Activated naive CD8-positive, alpha-beta T cell treated with anti-CD3 and anti-CD28 coated beads for 36 hours (primary cell): ENCODE measurements around the gene ATP2B1. TPM values are rescaled to one million over a fixed set of nuclear protein-coding genes. Genes with fewer than 3 reads are reported as not detected.
A peak's percentile ranks its signal among the peaks of the same experiment; 100 is the strongest.

Experiments used
- DNase-seq: peaks from one replicate; pipeline ENCODE4 v3.0.0; 2021
- H3K27ac Mint-ChIP-seq: one replicate; pipeline ENCODE4 v1.8.0; 2022; ENCODE audit warnings: mild to moderate bottlenecking, moderate library complexity, mixed read lengths
- H3K27me3 Mint-ChIP-seq: one replicate; pipeline ENCODE4 v1.8.0; 2022; ENCODE audit warnings: mild to moderate bottlenecking, mixed read lengths
- H3K36me3 Mint-ChIP-seq: one replicate; pipeline ENCODE4 v1.8.0; 2021; ENCODE audit warnings: mild to moderate bottlenecking, mixed read lengths
- H3K4me1 Mint-ChIP-seq: one replicate; pipeline ENCODE4 v1.8.0; 2021; ENCODE audit warnings: mixed read lengths
- H3K4me3 Mint-ChIP-seq: one replicate; pipeline ENCODE4 v1.8.0; 2022; ENCODE audit warnings: mild to moderate bottlenecking, moderate library complexity, mixed read lengths
- H3K9me3 Mint-ChIP-seq: one replicate; pipeline ENCODE4 v1.8.0; 2022; ENCODE audit warnings: mixed read lengths
- total RNA-seq, 2 experiments: library from RNA; stranded (reverse); gene quantifications; one replicate each; pipeline ENCODE4 v1.2.3, GENCODE V29; 2021

The ATP2B1 gene
- total RNA-seq, 2 experiments from 2014 or later: 25.7 to 27.7 TPM

- DNase-seq: no peak
- no peak overlapping the region for H3K4me3 Mint-ChIP-seq
- peaks cover 9% of the 10 kb centered on the region for H3K36me3 Mint-ChIP-seq
- H3K4me1 Mint-ChIP-seq: peaks cover 9% of the 10 kb centered on the region
- no peaks in the 10 kb centered on the region for H3K27me3 Mint-ChIP-seq
- H3K9me3 Mint-ChIP-seq: peaks cover 3% of the 10 kb centered on the region
- H3K27ac Mint-ChIP-seq: no peak overlapping the region
Measured at GRCh38 chr12:89731614-89732013, 23.0 kb upstream of the ATP2B1 start.

- H3K36me3 Mint-ChIP-seq: peaks cover 9% of the 10 kb centered on the region
- DNase-seq: no peak
- H3K9me3 Mint-ChIP-seq: peaks cover 3% of the 10 kb centered on the region
- no peak overlapping the region for H3K27ac Mint-ChIP-seq
- H3K4me3 Mint-ChIP-seq: no peak overlapping the region
- no peaks in the 10 kb centered on the region for H3K27me3 Mint-ChIP-seq
- H3K4me1 Mint-ChIP-seq: peaks cover 9% of the 10 kb centered on the region
Measured at GRCh38 chr12:89731089-89731488, 22.5 kb upstream of the ATP2B1 start.

- peaks cover 9% of the 10 kb centered on the region for H3K4me1 Mint-ChIP-seq
Measured at GRCh38 chr12:89729946-89730459, 21.4 kb upstream of the ATP2B1 start.

DNA sequence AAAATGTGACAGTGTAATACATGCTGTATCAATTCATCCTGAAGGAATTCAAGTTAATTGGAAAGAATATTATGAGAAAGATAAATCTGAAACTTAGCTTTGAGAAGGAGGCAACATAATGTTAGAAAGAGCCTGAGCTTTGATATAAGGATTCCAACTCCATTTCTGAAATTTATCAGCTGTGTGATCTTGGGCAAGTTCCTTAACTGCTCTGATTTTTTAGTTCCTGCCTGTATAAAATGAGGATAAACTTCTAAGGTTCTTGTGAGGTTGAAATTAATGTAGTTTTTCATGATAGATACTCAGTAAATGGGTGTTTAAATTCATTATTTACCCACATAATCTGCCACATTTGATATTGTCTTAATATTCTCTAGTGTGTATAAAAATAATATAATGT lies 14.6 kb upstream of the ATP2B1 start:
- Mint-ChIP-seq H3K36me3 (no peaks in the 10 kb centered on the region), H3K4me3 (no peak overlapping the region), H3K27ac (no peak overlapping the region), H3K4me1 (no peaks in the 10 kb centered on the region), H3K9me3 (no peaks in the 10 kb centered on the region), H3K27me3 (no peaks in the 10 kb centered on the region)
- DNase-seq: no peak

More at GRCh38 chr12:89729946-89730459, 21.4 kb upstream of the ATP2B1 start:
- DNase-seq: no peak
- Mint-ChIP-seq H3K27ac (no peak overlapping the region), H3K27me3 (no peaks in the 10 kb centered on the region), H3K4me3 (no peak overlapping the region), H3K9me3 (peaks cover 2% of the 10 kb centered on the region), H3K36me3 (peaks cover 5% of the 10 kb centered on the region)

DNA sequence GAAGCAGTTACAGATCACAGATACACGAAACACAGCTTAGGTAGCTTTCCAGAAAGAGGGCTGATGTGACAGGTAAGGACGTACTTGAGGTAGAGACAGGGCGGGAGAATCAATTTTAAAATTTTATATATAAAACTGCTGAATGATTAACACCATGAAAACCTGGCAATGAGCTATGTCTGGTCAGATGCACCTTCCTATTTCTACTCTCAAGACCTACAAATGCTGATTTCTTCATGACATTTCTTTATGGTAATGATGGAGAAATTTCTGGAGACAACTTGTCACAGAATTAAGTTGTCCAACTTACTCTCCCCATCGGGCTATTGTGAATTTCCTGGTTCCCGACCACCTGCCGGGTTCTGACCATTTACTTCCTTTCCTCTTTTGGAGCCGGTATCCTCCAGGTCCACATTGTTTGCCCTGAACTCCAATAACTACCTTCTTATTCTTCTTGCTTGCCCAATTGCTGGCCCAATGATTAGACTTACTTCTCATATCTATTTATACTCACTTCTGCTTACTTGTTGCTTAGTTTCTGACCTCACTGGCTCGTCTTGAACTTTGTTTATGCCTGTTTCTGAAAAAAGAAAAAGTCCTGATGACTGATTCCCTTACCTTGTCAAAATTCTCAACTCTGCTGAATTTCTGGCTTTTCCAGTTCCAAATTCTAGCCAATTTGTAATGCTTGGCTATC lies 12.8 kb upstream of the ATP2B1 start:
- H3K9me3 Mint-ChIP-seq: peaks cover 7% of the 10 kb centered on the region

GRCh38 chr12:89717759-89718523 lies 9.3 kb upstream of the ATP2B1 start:
- no peak for DNase-seq
- H3K9me3 Mint-ChIP-seq: peaks cover 18% of the 10 kb centered on the region
- no peak overlapping the region for H3K27ac Mint-ChIP-seq
- H3K36me3 Mint-ChIP-seq: peaks cover 1% of the 10 kb centered on the region
- no peaks in the 10 kb centered on the region for H3K4me1 Mint-ChIP-seq
- no peak overlapping the region for H3K4me3 Mint-ChIP-seq
- H3K27me3 Mint-ChIP-seq: no peaks in the 10 kb centered on the region

More for the DNA sequence above, 12.8 kb upstream of the ATP2B1 start:
- no peak for DNase-seq
- Mint-ChIP-seq H3K4me1 (no peaks in the 10 kb centered on the region), H3K27me3 (no peaks in the 10 kb centered on the region), H3K36me3 (peaks cover 1% of the 10 kb centered on the region), H3K4me3 (no peak overlapping the region), H3K27ac (no peak overlapping the region)

DNA sequence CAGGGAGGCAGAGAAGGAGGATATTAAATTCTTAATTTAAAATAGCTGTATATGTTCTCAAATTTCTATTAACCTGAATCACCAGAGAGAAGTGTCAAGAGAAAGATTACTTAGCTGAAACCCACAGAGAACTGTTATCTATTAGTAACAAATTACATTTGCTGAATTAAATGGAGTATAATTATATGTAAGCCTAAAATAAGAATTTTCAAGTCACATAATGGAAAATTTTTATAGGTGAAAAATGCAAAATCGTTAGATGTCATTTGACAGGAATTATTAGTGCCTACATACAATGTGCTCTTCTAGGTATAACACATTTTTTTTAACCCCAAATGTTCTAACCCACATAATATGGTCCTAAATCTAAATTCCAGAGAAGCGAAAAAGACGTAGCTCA lies 4.1 kb upstream of the ATP2B1 start:
- peaks cover 18% of the 10 kb centered on the region for H3K9me3 Mint-ChIP-seq
- peaks cover 2% of the 10 kb centered on the region for H3K36me3 Mint-ChIP-seq
- no peaks in the 10 kb centered on the region for H3K27me3 Mint-ChIP-seq
- H3K4me1 Mint-ChIP-seq: peaks cover 11% of the 10 kb centered on the region
- no peak overlapping the region for H3K27ac Mint-ChIP-seq
- H3K4me3 Mint-ChIP-seq: no peak overlapping the region
- no peak for DNase-seq

- Mint-ChIP-seq H3K9me3 (peaks cover 10% of the 10 kb centered on the region), H3K4me1 (peaks cover 23% of the 10 kb centered on the region), H3K27me3 (no peaks in the 10 kb centered on the region), H3K36me3 (peaks cover 2% of the 10 kb centered on the region), H3K4me3 (peak overlapping the region; percentile 83), H3K27ac (no peak overlapping the region)
- DNase-seq: no peak
Measured at GRCh38 chr12:89710873-89711750, 2.5 kb upstream of the ATP2B1 start.

DNA sequence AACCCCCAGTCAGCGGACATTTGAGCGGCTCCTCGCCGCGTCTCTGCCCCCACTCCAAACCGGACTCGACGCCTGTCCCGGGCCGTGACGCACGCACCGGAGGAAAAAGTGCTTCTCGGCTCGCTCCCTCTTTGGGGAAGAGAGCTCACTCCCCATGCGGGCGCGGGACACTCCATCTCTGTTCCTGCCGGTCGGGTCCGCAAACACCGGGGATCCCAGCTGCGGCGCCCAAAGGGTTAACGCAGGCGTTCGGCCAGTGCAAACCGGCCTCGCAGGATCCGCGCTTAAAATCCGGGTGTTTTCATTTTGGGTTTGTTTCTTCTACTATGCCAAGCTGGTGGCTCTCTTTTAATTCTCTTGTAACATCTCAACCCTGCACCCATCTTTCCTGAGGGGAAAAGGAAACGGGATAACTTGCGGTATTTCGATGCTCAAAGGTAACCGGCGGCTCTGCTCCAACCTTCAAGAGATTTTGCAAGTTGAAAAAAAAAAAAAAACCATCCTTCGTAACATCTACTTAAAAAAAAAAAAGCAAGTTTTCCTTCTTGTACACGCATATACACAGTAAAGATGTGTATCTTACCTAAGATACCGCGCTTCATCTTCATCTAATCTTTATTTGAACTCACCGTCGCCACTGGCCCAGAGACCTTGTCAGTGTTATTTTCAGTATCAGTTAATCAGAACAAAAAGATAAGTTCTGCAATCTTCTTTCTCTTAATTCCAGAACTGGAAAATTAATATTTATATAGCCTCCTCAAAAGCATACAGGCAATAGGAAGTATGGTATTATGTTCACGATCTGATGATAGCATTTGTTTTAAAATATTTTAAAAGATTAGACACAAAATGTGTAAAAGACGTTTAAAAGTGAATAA lies 1.6 kb upstream of the ATP2B1 start:
- peaks cover 31% of the 10 kb centered on the region for H3K4me1 Mint-ChIP-seq
- no peaks in the 10 kb centered on the region for H3K27me3 Mint-ChIP-seq
- peak overlapping the region; percentile 83 for H3K27ac Mint-ChIP-seq
- H3K4me3 Mint-ChIP-seq: peak overlapping the region; percentile 83
- peaks cover 2% of the 10 kb centered on the region for H3K36me3 Mint-ChIP-seq
- H3K9me3 Mint-ChIP-seq: peaks cover 7% of the 10 kb centered on the region
- no peak for DNase-seq

- peak; percentile 96 for DNase-seq
- Mint-ChIP-seq H3K27me3 (no peaks in the 10 kb centered on the region), H3K9me3 (peaks cover 6% of the 10 kb centered on the region), H3K27ac (peak overlapping the region; percentile 83), H3K4me1 (peaks cover 38% of the 10 kb centered on the region), H3K4me3 (peak overlapping the region; percentile 83), H3K36me3 (peaks cover 2% of the 10 kb centered on the region)
Measured at GRCh38 chr12:89709157-89709994, 738 bp upstream of the ATP2B1 start.

DNA sequence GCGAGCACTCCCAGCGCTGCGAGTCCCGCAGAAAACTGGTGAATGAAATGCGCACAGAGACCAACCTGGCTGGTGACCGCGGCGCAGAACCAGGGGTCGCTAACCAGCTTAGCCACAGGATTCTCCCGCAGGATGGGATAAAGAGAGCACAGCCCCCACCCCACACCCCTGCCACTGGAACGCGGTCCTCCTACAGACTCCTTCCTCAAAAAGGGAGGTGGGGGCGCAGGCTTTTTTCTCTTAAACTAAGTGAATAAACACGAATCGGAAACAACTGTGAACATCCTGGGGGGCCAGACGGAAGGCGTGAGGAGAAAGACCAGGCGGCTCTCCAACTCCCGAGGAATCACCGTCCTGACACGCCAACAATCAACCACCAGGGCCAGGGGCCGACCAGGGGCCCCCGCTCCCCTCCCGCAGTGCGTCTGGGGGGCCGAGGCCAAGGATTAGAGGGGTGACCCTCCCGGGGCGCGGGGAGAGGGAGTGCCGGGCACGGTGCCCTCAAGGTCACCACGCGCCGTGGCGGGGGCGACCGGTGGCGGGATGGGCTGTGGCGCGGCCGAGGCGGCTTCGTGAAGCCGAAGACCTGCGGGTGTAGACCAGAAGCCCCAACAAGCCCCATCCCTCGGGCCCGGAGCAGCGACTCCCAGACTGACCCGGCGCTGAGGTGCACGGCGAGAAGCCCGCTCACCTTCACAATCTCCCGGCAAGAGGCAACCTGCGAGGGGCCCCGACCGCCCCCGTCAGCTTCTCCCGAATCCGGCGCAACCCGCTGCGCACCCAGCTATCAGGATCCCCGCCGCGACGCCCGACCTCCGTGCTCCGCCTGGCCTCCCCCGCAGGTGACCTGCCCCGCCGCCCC lies 704 bp downstream of the ATP2B1 start:
- H3K27ac Mint-ChIP-seq: peak overlapping the region; percentile 90
- DNase-seq: peak; percentile 54
- H3K9me3 Mint-ChIP-seq: no peaks in the 10 kb centered on the region
- peaks cover 45% of the 10 kb centered on the region for H3K4me1 Mint-ChIP-seq
- no peaks in the 10 kb centered on the region for H3K27me3 Mint-ChIP-seq
- peaks cover 2% of the 10 kb centered on the region for H3K36me3 Mint-ChIP-seq
- peak overlapping the region; percentile 93 for H3K4me3 Mint-ChIP-seq

DNA sequence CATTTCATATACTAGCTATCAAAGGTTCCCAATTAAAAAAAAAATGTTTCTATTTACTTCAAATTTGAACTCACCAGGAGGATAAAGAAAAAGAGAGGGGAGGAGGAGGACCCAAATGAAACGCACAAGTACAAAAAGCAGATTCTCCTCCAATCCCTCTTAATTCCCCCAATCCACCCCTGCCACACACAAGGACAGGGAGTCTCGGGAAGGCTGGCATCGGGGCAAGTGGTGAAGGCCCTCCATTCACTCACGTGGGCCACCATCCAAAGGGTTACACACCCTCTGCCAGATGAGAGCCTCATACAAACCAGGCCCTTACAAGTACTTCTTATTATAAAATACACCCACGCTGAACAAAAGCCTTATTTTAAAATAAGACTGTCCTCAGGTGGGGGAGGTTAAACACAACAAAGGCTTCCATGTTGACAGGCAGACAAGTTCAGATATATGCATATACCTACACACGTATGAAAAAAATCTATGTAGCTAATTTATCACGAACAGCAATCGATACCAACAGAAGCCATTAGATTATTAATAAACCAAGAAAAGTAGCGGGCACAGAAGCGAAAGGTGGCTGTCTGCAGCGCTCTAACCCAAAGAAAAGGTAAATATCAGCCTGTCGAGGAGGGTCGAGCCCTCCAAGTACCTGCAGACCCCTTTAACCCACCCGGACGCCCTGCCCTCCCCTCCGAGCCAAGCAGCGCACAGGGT lies 1.5 kb downstream of the ATP2B1 start:
- H3K9me3 Mint-ChIP-seq: no peaks in the 10 kb centered on the region
- DNase-seq: no peak
- peaks cover 2% of the 10 kb centered on the region for H3K36me3 Mint-ChIP-seq
- H3K4me1 Mint-ChIP-seq: peaks cover 50% of the 10 kb centered on the region
- H3K27me3 Mint-ChIP-seq: no peaks in the 10 kb centered on the region
- H3K27ac Mint-ChIP-seq: peak overlapping the region; percentile 90
- peak overlapping the region; percentile 93 for H3K4me3 Mint-ChIP-seq
